Germinal center (tissue), 1 donor: ENCODE data around the gene FLRT2.

Source experiments
- DNase-seq: peaks from one replicate; pipeline ENCODE4 v3.0.0; 2012; ENCODE audit warnings: mixed read lengths, low spot score

The FLRT2 gene

GRCh38 chr14:85531141-85531586, 1.2 kb downstream of the FLRT2 start:
- DNase-seq: no peak

- no peak for DNase-seq
These were observed 1.8 kb downstream of the FLRT2 start for GRCh38 chr14:85531587-85532373.

DNA sequence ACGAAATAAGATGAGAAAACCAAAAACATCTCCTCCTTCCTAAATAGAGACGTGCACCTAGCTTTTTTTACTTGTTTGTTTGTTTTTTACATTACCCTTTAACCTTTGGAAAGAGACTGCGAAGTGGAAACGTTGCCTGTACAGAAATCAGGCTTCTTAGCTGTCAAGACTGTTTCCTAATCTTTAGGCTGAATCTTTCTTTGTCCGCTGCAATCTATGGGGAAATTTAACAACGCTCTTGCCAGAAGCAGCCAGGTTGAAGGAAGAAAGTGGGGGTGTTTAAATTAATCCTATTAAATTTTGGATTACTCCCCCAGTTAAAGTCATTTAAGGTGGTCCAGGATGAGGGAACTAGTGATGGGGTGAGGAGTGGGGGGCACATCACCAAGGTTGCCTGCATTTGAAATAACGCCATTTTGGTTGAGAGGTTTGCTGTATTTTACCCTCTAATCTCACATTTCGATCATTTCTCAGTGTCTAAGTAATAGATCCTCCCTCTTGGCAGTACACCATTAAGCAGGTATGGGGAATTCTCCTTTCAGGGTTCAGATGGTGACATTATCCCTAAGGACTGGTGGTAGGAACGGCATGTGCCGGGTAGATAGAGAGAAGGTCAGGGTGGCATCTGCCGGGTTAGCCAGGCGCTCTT, 2.6 kb downstream of the FLRT2 start:
- DNase-seq: no peak

DNA sequence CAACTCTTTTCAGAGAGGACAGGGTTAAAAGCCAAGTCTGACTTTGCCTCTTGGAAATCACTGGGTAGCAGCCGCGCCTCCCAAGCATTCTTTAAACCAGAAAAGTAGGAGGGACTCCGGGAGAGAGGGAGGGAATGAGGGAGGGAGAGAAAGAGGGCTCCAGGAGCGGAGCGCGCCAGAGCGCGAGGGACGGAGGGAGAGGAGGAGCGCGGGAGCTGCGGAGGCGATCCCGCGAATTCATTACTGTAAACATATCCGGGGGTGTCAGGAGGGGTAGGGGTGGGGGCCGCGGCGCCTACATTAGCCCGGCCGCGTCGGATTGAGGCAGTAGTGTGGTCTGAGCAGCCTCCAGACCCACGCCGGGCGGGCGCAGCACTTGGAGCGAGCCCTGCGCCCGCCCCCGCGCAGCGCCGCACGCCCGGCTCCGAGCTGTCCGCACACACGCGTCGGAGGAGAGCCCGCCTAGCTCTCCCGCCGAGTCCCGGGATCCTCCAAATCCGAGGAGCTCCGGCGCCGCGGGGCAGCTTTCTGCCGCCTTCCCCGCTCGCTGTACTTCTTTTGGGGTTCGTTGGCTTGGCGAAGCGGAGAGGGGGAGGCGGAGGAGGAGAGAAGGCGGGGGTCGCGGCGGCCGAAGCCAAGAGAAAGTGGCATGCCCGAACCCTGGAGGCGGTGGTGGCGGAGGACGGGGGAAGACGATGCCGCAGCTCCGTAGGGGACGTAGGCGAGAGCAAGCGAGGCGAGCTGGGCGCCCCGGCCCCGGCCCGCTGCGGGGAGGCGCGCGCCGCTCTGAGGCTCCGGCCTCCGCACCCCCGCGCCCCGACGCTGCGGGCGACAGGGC, 3.3 kb downstream of the FLRT2 start:
- DNase-seq: no peak

DNA sequence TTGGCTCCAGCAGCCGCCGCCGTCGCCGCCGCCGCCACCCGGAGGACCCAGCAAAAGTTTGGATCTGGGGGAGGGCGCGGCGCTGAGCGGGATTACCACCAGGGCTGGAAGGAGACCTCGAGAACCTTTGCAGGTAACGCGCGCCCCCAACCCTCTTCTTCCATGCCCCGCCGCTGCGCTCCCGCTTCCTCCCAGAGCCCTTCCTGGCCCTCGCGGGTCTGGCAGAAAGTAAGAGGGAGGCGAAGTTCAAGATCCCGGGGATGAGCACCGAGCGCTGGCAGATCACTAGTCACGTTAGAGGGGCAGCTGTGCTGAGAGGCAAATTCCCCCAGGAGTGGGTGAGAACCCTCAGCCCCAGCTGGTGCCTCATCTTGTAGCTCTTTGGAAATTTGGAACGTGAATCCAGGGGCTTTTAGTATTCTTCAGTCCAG, 3.9 kb downstream of the FLRT2 start:
- no peak for DNase-seq

DNA sequence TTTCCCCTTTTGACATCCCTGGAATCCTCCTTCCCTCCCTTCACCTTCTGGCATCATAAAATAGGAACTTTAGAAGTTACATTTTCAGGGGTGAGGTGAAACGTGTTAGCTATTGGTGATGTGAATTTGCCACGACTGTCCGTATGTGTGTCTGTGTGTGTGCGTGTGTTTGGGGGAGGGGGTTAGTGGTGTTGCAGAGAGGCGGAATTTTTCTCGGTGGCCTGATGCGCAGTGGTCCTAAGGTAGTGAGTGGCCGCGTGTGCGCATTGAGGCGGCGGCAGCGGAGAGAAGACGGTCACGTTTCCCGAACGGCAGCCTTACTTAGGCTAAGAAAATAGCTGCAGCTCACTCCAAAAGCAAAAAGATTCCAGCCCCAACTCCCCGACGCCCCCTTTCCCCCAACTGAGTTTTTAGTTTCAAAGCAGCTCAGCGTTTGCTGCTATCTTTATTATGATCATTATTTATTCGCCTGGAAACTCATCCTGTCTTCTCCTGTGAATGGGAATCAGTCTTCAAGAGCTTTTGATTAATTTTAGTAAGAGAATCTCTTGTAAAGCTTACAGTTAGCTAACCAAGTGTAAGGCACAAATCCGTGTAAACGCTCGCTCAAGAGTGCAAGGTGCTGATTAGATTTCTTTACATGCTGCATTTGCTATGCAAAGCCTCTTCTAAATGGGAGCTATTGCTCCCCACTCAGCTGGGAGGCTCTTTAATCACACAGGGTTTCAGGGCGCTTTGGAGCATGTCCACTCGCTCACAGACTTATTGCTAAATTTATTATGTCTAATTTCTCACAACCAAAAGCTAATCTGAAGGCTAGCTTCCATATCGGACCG, 4.7 kb downstream of the FLRT2 start:
- DNase-seq: no peak

DNA sequence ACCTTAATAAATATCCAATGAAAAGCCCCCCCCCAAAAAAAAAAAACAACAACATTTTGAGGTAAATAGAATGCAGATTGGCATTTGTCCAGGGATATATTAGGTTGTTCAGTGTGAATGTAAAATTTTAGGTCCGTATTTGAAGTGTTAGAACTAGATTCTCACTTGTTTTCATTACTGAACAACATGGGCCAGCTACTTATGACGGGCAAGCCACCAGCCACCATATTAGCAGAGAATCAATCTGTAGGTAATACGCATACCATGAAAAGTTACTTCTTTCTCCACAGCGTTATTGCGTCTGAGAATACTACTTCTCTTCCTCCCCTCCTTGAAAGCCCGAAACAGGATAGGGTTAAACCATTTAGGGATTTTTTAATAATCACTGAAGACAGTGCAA, 5.4 kb downstream of the FLRT2 start:
- DNase-seq: no peak

- DNase-seq: no peak
These were observed 6.3 kb downstream of the FLRT2 start for GRCh38 chr14:85535991-85536832.

- no peak for DNase-seq
These were observed 6.9 kb downstream of the FLRT2 start for GRCh38 chr14:85536833-85537190.

DNA sequence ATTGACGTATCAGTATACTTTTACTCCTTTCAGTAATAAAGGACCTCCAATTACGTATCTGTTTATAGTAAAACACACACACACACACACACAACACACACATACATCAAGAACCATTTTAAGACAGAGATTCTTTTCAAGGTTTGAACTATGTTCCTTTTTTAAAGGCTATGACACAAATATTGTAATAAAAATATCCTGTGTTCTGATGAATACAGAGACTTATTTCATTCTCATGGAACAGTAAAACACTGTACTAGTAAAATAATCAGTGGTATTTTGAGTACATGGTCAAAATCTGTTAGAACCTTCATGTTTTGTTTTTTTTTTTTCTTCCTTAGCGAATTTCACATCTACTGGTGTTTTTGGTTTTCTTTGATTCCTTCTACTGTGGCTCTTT, 7.6 kb downstream of the FLRT2 start:
- DNase-seq: no peak

DNA sequence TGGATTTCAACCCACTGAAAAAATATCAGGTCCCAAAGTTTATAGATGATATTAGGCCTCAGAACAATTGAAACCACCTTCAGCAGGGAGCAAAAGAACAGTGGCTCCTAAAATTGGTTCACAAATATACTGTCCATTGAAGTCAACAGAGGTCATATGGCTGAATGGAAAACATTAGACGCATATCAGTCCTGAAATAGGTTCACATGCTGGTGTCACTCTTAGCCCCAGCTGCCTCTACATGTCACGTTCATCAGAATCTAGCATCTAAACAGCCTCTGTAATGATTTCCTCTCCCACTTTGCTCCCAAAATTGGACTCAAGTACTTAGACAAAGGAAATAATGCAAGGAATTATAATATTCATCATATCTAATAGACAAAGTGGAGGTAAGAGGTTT, 8.7 kb downstream of the FLRT2 start:
- DNase-seq: no peak

DNA sequence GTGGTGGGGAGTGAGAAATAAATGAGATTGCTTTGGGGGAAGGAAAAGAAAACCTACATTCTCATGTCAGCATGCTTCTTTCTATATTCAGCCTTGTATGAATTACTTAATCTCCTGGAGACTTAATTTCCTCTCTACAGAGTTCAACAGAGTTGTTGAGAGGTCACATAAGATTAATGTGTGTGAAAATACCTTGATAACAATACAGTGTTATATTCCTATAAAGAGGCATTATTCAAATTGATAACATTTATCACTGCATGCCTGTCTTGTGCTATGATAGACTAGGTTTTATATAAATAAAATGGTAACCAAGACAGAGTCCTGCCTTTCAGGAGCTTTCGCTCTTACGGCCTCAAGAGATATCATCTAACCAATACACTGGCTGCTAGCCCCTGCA, 9.6 kb downstream of the FLRT2 start:
- no peak for DNase-seq

DNA sequence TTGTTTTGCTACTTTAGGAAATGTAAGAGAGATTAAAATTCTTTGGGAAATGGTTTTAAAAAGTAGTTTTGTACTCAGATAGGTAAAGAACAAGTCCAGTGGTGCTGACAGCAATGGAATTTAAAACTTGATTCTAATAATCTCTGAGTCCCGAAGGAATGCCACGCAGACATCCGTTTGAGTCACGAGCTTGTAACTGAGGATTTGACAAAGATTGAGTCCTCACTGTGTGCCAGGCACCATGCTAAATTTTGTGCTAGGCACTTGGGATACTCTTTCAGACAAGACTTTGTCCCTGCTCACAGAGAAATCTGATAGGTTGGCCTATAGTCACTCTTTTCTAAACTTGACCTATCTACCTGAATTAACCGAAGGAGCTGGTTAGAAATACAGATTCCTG, 12.7 kb downstream of the FLRT2 start:
- DNase-seq: no peak

DNA sequence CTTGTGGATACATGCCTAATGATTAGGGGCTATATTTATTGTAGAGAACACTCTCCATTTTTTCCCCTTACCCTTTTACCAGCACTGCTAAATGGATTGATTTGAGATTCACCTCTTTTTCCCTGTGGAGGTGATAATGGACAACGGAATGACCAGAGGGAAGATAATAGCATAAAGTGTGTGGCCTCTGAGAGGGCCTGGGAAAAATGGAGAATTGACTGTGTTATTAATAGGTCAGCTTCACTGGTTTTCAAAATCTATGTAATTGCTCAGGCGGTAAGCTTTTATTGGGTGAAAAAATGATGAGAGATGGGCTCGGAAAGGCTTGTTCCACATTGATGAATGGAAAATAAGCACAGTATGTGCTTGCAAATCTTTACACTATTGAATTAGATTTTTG, 15.8 kb downstream of the FLRT2 start:
- no peak for DNase-seq

DNA sequence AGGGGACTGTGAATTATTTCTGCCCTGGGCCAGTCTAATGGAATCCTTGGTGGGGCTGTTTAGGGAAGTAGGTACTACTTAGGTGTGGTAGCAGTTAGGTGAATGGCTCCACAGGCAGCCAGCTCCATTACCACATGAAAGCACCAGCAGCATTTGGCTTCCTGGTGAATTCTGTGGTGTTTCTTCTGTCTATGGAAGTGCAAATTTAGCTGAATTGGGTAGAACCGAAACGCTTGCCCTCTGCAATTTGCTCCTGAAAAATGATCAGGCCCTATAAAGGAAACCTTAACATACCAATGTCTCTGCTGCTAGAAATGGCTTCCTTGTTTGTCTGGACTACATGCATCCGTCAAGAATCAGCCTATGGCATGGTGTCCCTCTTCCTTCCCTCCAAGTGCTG, 16.4 kb downstream of the FLRT2 start:
- no peak for DNase-seq

DNA sequence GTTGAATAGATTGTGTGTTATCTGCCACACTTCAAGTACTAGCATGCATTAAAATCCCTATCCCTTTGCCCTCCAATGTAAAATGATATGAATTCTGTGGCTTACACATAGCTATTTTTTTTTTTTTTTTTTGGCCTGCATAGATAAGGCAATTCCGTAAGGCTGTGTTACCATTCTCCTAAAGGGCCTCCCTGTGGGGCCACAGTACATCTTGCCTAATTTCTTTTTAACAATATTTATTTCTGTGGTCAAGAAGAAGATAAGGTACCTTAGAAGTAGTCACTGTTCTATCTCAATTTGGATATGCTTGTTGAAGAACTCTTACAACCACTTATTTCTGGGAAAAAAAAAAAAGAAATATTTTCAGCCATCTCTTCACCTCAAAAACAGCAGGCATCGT, 19.8 kb downstream of the FLRT2 start:
- DNase-seq: no peak

GRCh38 chr14:85554106-85554505, 24.2 kb downstream of the FLRT2 start:
- no peak for DNase-seq

DNA sequence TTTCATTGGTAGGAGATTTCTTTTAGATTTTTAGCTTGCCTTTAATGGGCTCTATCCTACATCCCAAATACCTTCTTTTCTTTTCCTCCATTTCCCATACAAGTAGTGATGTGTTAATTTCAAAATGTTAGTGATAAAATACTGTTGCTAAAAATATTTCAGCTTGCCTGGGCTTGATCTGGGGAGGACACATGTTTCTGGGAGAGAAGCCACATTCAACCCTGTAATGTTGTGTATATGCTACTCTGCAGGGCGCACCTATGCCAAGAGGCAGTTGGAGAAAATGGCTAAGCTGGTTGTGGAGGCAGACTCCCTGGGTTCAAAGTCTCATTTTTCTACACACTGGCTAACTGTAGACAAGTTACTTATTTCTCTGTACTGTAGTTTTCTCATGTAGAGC, 26.3 kb downstream of the FLRT2 start:
- DNase-seq: no peak

GRCh38 chr14:85558505-85558904, 28.6 kb downstream of the FLRT2 start:
- DNase-seq: no peak

- DNase-seq: no peak
These were observed 32.7 kb downstream of the FLRT2 start for GRCh38 chr14:85562630-85563029.
